Uterus (tissue), 2 donors: Measurements from ENCODE around the gene OPRD1.

ENCODE experiments used
- CTCF ChIP-seq, 4 experiments: fragments of 200-600 bp in 2 of 4; fragments of 450-650 bp in 2 of 4; sonication (generic) in 2 of 4; IDR thresholded peaks; one replicate each; pipeline ENCODE4 v1.5.1; 2016 to 2019; ENCODE audit warnings: antibody characterized with exemption in 4 of 4, mild to moderate bottlenecking in 2 of 4, moderate library complexity in 1 of 4
- POLR2A ChIP-seq, 2 donors: fragments of 450-650 bp; IDR thresholded peaks; one replicate each; pipeline ENCODE4 v1.6.1; 2016; ENCODE audit warnings: antibody characterized with exemption in 2 of 2, mild to moderate bottlenecking in 1 of 2, moderate library complexity in 1 of 2

DNA sequence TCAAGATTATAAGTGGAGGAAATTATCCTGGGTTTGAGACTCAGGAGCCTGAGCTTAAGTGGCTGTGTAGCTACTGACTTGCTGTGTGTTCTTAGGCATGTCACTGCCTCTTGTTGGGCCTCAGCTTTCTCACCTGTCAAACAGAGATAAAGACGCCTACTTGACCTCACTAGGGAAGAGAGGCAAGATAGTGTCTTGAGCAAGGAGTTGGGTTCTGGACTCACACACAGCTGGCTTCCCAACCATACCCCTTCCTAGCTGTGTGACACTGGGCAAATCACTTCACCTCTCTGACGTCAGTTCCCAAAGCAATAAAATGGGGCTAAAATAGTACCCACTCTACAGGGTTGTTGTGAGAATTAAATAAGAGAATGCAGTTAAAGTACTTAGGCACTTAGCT, 90.8 kb downstream of the OPRD1 start:
- TF ChIP-seq CTCF (IDR thresholded peaks at IDR 0.05) (no peak), POLR2A (IDR thresholded peaks at IDR 0.05) (no peak)
